OCI-LY1 (cell line): ENCODE data around the gene IKZF3.

Source experiments
- CTCF ChIP-seq: fragments of 200-600 bp; sonication (generic), shearing (Covaris generic); IDR thresholded peaks from 2 replicates; pipeline ENCODE4 v1.5.1; 2017; ENCODE audit warnings: mild to moderate bottlenecking, antibody characterized with exemption, low read length, moderate library complexity, mixed read lengths
- EZH2 ChIP-seq: fragments of 200-600 bp; sonication (generic), shearing (Covaris generic); IDR thresholded peaks from 2 replicates; pipeline ENCODE4 v1.8.0; 2017; ENCODE audit warnings: borderline replicate concordance, mixed run types, mild to moderate bottlenecking, antibody characterized with exemption, low read length, moderate library complexity, mixed read lengths

- TF ChIP-seq CTCF (no peak), EZH2 (no peak)
These were observed 119.9 kb downstream of the IKZF3 start for GRCh38 chr17:39744075-39744835.
